Measurements from ENCODE around the gene TMEM175. TPM values are rescaled to one million over a fixed set of nuclear protein-coding genes. Genes with fewer than 3 reads are reported as not detected.
"Not testable (repeated sequence)": the region's sequence is repeated elsewhere in the genome, so short reads cannot be mapped to it uniquely, and the experiment has no call there.

TMEM175 gene
- total and polyA plus RNA-seq, 2 experiments from 2014 or later, result 31.2 to 36.5 TPM

DNA sequence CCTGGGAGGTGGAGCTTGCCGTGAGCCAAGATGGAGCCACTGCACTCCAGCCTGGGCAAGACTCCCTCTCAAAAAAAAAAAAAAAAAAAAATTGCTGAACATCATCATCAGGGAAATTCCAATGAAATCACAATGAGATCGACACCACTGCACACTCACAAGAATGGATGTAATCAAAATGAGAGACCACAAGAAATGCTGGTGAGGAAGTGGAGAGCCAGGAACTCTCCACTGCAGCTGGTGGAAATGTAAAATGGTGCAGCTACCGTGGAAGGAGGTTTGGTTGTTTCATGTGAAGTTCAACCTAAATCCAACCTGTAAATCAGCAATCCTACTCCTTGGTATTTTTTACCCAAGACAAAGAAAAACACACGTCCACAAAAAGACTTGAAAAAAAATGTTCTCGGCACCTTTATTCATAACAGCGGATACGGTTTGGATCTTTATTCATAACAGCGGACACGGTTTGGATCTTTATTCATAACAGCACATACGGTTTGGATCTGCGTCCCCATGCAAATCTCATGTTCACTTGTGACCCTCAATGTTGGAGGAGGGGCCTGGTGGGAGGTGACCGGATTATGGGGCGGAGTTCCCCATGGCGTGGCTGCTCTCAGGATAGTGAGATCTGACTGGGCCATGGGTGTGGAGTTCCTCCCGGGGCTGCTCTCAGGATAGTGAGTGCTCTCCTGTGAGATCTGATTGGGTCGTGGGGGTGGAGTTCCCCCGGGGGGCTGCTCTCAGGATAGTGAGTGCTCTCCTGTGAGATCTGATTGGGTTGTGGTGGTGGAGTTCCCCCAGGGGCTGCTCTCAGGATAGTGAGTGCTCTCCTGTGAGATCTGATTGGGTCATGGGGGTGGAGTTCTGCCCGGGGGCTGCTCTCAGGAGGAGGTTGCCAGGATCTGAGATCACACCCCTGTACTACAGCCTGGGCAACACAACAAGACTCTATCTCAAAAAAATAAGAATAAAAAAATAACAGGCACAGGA lies 7.9 kb upstream of the TMEM175 start:
- Histone ChIP-seq H3F3A (ENCODE audit: insufficient read depth) (peaks cover 6% of the 10 kb centered on the region; the same call in 1 of the 2 replicates), H3K4me3 (no peak overlapping the region), H3K9me3 (ENCODE audit: low read depth) (no peaks in the 10 kb centered on the region), H3K4me2 (ENCODE audit: unreplicated experiment) (no peak overlapping the region), H4K20me1 (ENCODE audit: insufficient read depth) (no peaks in the 10 kb centered on the region; the same call in 1 of the 2 replicates), H3K9ac (no peak overlapping the region), H3K27ac (peak overlapping the region; percentile 18), H3K79me2 (ENCODE audit: insufficient read depth) (peaks cover 92% of the 10 kb centered on the region), H2AFZ (no peak overlapping the region), H3K4me1 (ENCODE audit: insufficient read depth) (peaks cover 14% of the 10 kb centered on the region; the same call in 1 of the 2 replicates), H3K27me3 (replicated peaks; ENCODE audit: insufficient read depth) (no peaks in the 10 kb centered on the region), H3K36me3 (ENCODE audit: low read depth) (no peaks in the 10 kb centered on the region), H3K9me2 (ENCODE audit: insufficient read depth) (no peaks in the 10 kb centered on the region)
- TF ChIP-seq EZH2 (IDR thresholded peaks at IDR 0.05; ENCODE audit: insufficient read depth, poor library complexity, severe bottlenecking) (no peak), EZH2phosphoT487 (IDR thresholded peaks at IDR 0.05; ENCODE audit: insufficient read depth, low read depth) (no peak)
- WGBS, 2 experiments (ENCODE audit: low coverage in 1 of 2, low lambda C conversion rate in 2 of 2, missing lambda C conversion rate in 2 of 2), result 67 to 69% methylated on average over 15 to 18 of the region's 18 CpGs
- DNase-seq, result peak; percentile 53
- in situ Hi-C loops (cut with MboI), result no loop called here

DNA sequence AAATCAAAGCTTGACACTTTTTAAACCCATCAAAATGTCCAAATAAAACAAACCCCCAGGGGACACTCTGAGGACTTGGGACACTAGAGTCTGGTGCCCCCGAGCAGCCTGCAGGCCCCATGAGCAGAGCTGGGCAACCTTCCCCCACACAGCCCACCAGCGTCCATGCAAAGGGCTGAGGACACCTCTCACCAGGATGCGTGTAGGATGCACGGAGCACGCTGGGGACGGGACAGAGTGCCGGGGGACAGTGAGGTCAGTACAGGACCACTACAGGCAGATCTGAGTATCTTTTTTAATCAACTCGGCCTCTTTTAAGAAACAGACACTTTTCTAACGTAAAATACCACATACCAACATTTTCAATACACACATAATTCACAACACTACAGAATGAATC lies 7.1 kb upstream of the TMEM175 start:
- Histone ChIP-seq H3K36me3 (ENCODE audit: low read depth) (no peaks in the 10 kb centered on the region), H4K20me1 (ENCODE audit: insufficient read depth) (no peaks in the 10 kb centered on the region; the same call in 1 of the 2 replicates), H3K27ac (no peak overlapping the region), H3K27me3 (replicated peaks; ENCODE audit: insufficient read depth) (no peaks in the 10 kb centered on the region), H3K4me1 (ENCODE audit: insufficient read depth) (peaks cover 22% of the 10 kb centered on the region), H3K79me2 (ENCODE audit: insufficient read depth) (peaks cover 92% of the 10 kb centered on the region), H3K9me3 (ENCODE audit: low read depth) (no peaks in the 10 kb centered on the region), H3K4me2 (ENCODE audit: unreplicated experiment) (no peak overlapping the region), H3K9ac (no peak overlapping the region), H3K4me3 (no peak overlapping the region), H2AFZ (no peak overlapping the region), H3F3A (ENCODE audit: insufficient read depth) (peaks cover 13% of the 10 kb centered on the region), H3K9me2 (ENCODE audit: insufficient read depth) (no peaks in the 10 kb centered on the region)
- 74 to 77% methylated on average over 9 of the region's 9 CpGs for WGBS, 2 experiments (ENCODE audit: low coverage in 1 of 2, low lambda C conversion rate in 2 of 2, missing lambda C conversion rate in 2 of 2)
- no peak for DNase-seq
- TF ChIP-seq EZH2phosphoT487 (IDR thresholded peaks at IDR 0.05; ENCODE audit: insufficient read depth, low read depth) (no peak), EZH2 (IDR thresholded peaks at IDR 0.05; ENCODE audit: insufficient read depth, poor library complexity, severe bottlenecking) (no peak)
- in situ Hi-C loops (cut with MboI), result no loop called here

DNA sequence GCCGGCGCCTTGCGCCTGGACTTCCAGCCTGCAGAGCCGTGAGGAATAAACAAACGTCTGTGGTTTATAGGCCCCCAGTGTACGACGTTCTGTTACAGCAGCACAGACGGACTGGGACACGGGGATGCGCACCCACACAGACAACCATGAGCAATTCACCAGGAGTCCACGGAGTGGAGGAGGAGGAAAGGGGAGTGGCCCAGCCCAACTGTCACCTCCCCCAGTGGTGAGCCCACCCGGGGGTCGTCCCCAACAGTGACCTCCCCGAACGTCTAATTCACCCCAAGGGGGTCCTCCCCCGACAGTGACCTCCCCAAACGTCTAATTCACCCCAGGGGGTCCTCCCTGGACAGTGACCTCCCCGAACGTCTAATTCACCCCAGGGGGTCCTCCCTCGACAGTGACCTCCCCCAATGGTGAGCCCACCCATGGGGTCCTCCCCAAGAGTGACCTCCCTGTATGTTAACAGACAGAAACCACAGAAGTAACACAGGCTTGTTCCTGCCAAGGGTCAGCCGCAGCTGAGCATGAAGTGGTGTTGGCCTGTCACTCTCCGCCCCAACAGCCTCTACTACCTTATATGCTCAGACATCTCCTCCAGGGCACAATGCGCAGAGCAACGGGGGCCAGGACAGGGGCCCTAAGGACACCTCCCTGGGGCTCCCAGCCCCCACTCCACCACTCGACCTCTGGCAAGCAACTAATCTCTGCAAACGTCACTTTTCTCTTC lies 6.3 kb upstream of the TMEM175 start:
- no peak for TF ChIP-seq EZH2phosphoT487 (IDR thresholded peaks at IDR 0.05; ENCODE audit: insufficient read depth, low read depth)
- no peak for TF ChIP-seq EZH2 (IDR thresholded peaks at IDR 0.05; ENCODE audit: insufficient read depth, poor library complexity, severe bottlenecking)
- Histone ChIP-seq H3K79me2 (ENCODE audit: insufficient read depth) (peaks cover 92% of the 10 kb centered on the region), H3F3A (ENCODE audit: insufficient read depth) (peaks cover 20% of the 10 kb centered on the region), H3K9ac (no peak overlapping the region), H3K4me1 (ENCODE audit: insufficient read depth) (peaks cover 29% of the 10 kb centered on the region), H4K20me1 (ENCODE audit: insufficient read depth) (no peaks in the 10 kb centered on the region), H3K4me3 (no peak overlapping the region), H3K27me3 (replicated peaks; ENCODE audit: insufficient read depth) (no peaks in the 10 kb centered on the region), H3K9me3 (ENCODE audit: low read depth) (no peaks in the 10 kb centered on the region), H3K9me2 (ENCODE audit: insufficient read depth) (no peaks in the 10 kb centered on the region), H3K27ac (no peak overlapping the region), H2AFZ (no peak overlapping the region), H3K36me3 (ENCODE audit: low read depth) (no peaks in the 10 kb centered on the region), H3K4me2 (ENCODE audit: unreplicated experiment) (no peak overlapping the region)
- DNase-seq, result no peak
- in situ Hi-C loops (cut with MboI), result no loop called here
- WGBS, 2 experiments (ENCODE audit: low coverage in 1 of 2, low lambda C conversion rate in 2 of 2, missing lambda C conversion rate in 2 of 2), result 77 to 83% methylated on average over 24 to 26 of the region's 26 CpGs

DNA sequence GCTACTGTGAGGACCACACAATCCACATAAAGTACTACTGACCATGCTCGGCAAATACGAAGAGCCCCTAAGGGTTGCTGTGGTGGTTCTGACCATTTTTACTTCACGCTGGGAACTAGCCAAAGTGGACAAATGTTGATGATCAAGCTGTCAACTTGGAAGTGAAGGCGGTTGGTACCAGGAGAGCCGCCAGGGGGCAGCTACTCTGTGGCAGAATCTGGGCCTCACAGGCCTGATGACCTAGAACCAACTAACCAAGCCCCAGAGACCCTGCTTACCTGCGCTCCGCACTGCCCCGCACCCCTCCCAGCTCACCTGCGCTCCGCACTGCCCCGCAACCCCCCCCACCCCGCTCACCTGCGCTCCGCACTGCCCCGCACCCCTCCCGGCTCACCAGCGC lies 5.7 kb upstream of the TMEM175 start:
- in situ Hi-C loops (cut with MboI), result no loop called here
- Histone ChIP-seq H3K9me3 (ENCODE audit: low read depth) (no peaks in the 10 kb centered on the region), H3K27me3 (replicated peaks; ENCODE audit: insufficient read depth) (no peaks in the 10 kb centered on the region), H3K9ac (no peak overlapping the region), H4K20me1 (ENCODE audit: insufficient read depth) (no peaks in the 10 kb centered on the region), H3K9me2 (ENCODE audit: insufficient read depth) (no peaks in the 10 kb centered on the region), H3K79me2 (ENCODE audit: insufficient read depth) (peaks cover 92% of the 10 kb centered on the region), H3K4me1 (ENCODE audit: insufficient read depth) (peaks cover 29% of the 10 kb centered on the region), H3K4me2 (ENCODE audit: unreplicated experiment) (no peak overlapping the region), H3K36me3 (ENCODE audit: low read depth) (no peaks in the 10 kb centered on the region), H3K27ac (no peak overlapping the region), H3F3A (ENCODE audit: insufficient read depth) (peaks cover 20% of the 10 kb centered on the region), H2AFZ (no peak overlapping the region), H3K4me3 (no peak overlapping the region)
- DNase-seq, result peak; percentile 38
- TF ChIP-seq EZH2 (IDR thresholded peaks at IDR 0.05; ENCODE audit: insufficient read depth, poor library complexity, severe bottlenecking), result no peak
- 70 to 78% methylated on average over 5 to 17 of the region's 17 CpGs for WGBS, 2 experiments (ENCODE audit: low coverage in 1 of 2, low lambda C conversion rate in 2 of 2, missing lambda C conversion rate in 2 of 2)

DNA sequence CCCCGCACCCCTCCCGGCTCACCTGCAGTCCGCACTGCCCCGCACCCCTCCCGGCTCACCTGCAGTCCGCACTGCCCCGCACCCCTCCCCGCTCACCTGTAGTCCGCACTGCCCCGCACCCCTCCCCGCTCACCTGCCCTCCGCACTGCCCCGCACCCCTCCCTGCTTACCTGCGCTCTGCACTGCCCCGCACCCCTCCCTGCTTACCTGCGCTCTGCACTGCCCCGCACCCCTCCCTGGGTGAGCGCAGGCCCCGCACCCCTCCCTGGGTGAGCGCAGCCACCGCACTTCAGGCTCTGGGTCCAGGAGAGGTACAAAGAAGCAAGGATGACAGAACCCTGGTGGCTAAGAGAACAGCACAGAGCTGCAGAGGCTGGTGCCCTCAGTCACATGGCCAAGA lies 4.7 kb upstream of the TMEM175 start:
- not testable (repeated sequence) for H3K9me3 ChIP-seq (ENCODE audit: low read depth)

More for the DNA sequence above, 4.7 kb upstream of the TMEM175 start:
- in situ Hi-C loops (cut with MboI); H3K4me2 ChIP-seq (ENCODE audit: unreplicated experiment); H3K27ac ChIP-seq; H3K4me3 ChIP-seq; H2AFZ ChIP-seq; H4K20me1 ChIP-seq (ENCODE audit: insufficient read depth); H3K9me2 ChIP-seq (ENCODE audit: insufficient read depth); H3K36me3 ChIP-seq (ENCODE audit: low read depth); H3K9ac ChIP-seq; H3K27me3 ChIP-seq (replicated peaks; ENCODE audit: insufficient read depth): not testable (repeated sequence)
- Histone ChIP-seq H3K79me2 (ENCODE audit: insufficient read depth) (peaks cover 89% of the 10 kb centered on the region), H3K4me1 (ENCODE audit: insufficient read depth) (peaks cover 29% of the 10 kb centered on the region), H3F3A (ENCODE audit: insufficient read depth) (peaks cover 20% of the 10 kb centered on the region)
- WGBS, 2 experiments (ENCODE audit: low coverage in 1 of 2, low lambda C conversion rate in 2 of 2, missing lambda C conversion rate in 2 of 2), result 84 to 92% methylated on average over 6 to 21 of the region's 21 CpGs
- peak; percentile 11 for DNase-seq

Data from GM23248 (cell line).